ENCODE data around the gene FDXACB1.

The FDXACB1 gene, protein sequence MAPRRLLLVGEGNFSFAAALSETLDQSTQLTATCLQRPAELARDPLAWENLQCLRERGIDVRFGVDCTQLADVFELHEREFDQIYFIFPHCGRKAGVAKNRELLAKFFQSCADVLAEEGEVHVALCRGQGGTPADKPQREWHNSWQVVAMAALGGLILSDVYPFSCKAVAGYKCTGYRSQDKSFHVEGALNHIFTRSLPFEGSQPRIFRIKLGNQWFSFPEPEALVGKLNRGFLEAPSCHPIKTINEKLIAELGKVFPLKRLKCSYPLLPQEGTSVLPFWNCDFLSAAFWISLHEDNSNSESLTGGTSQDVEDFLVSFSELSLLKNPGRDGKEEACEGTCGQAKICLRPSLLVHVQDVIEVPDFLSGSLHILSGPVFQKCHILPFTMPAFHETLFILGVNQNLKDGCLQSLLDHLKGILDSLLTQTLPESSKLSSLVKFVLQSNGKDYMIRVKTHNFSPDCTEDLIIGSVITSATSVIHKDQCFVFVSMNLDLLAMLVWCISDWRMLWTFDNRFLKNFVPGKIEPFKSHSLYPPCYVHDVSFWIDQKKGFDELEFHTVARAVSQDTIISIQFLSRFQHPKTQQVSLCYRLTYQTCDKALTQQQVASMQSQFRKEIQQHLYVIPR

DNA sequence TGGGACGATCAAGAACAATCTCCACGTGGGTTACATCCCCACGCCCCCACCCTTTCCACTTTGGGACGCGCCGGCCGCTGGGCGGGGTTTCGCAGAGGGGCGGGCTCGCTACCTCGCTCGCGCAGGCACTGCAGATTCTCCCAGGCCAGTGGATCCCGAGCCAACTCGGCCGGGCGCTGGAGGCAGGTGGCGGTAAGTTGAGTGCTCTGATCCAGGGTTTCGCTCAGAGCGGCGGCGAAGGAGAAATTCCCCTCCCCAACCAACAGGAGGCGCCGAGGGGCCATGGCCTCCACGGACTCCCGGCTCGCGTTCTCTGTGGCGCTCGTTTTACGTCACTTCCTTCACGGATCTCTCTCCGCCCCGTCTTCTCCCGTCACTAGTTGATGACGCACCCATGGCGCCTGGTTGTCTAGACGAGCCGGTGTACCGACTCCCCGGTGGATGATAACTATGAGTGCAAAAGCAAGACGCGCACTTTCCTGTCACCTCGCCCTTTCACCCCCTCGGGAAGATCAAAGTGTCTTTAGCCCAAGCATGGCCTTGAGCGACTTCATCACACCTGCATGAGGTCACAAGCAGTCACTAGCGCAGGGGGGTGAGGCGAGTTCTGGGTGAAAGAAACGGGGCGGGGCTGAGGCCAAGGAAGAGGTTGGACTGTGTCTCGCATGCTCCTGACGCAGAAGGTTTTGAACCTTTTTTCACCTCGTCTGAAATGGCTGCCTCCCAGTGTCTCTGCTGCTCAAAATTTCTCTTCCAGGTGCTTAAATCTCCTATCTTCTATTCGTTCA lies at the start of gene FDXACB1, which contains the start of gene CFAP68:
Gene FDXACB1 (minus strand): TSS at position 317 of the 788 bp plus-strand sequence. CDS start 33 bp downstream, at position 284.
Gene CFAP68 (plus strand): TSS at position 693 of the 788 bp plus-strand sequence. CDS start 20 bp downstream, at position 713.
- peak; percentile 97 for DNase-seq

DNA sequence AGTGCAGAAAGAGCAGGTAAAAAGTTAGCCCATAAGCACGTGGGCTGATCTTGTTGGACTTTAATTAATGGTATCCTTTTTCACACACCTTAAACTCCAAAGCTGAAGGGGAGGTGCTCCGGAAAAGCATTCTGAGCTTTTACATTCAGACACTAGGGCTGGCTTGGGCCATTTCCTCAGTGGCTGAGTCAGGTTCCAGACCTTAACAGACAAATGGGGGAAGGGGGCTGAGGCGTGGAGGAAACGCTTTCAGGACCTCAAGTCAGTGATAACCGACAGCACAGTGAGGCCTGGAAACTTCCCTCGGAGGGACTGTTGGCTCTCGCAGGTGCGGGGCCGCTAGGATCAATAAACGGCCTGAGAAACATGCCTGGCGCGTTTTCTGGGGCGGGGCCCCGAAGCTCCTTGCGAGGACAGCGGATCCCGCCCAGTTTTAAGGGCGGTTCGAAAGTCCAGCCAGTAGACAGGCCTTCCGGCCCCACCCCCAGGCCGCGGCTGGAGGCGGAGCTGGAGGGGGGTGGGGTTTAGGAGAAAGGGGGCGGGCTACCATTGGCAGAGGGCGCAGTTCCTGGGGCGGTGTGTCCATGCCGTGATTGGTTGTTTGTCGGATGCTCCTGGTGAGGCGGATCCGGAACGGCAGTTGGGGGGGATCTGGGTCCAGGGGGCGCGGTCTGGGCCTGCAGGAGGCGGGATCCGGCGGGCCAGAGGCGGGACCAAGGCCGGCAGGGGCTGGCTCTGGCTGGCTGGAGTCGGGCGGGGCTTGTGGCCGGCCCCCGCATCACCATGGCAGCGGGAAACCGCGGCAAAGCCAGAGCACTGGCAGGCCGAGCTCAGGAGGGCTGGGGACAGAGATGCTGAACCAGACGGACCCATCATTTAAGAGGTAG lies 47.8 kb upstream of the FDXACB1 start:
- peak; percentile 99 for DNase-seq

DNA sequence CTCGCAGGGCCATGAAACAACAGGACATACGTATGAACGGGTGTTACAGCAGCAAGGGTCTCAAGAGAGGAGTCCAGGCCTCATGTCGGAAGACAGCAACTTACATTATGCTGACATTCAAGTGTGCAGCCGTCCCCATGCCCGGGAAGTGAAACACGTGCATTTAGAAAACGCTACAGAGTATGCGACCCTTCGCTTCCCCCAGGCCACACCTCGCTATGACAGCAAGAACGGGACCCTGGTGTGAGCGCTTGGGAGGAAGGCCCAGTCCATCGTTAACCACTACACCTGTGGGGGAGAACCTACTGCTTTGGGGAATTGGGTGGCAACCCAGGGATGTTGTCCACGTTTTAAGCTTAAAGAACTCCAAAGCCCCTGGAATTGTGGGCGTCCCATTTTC lies 47.0 kb upstream of the FDXACB1 start:
- no peak for DNase-seq

DNA sequence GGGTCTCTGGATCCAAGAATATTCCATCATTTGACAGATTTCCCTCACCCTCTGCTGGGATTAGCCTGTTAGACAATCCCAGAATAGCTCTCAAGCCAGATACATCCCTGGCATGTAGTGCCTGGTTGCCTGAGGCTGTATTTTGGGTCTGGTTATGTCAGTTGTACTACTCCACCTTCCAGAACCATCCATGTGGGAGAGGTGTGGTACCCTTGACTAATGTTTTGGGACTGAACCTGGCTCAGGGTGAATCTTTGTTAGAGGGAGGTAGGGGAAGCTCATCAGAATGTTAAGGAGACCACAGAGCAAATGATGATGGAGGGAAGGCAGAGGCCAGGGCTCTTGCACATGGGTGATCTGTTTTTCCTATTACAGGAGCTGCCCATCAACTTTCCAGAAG lies 45.0 kb upstream of the FDXACB1 start:
- no peak for DNase-seq

DNA sequence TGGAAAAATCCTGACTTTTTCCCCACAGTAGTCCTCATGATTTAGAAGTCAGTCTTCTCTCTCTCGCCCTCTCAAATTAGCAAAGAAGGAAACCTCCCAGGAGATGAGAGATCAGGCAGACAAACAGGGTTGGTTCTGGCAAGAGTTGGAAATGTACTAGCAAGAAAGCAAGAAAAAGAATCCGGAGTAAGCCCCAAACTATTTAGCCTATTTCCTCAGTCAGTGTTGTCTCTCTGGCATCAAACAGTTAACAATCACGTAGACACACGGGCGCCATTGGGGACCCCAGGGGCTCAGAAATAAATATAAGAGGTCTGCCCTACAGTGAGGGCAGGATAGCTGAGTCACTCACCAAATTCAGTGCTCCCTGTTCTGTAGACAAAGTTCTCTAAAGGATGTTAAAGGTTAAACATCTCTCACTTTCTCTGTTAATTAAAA lies 44.4 kb upstream of the FDXACB1 start:
- no peak for DNase-seq

DNA sequence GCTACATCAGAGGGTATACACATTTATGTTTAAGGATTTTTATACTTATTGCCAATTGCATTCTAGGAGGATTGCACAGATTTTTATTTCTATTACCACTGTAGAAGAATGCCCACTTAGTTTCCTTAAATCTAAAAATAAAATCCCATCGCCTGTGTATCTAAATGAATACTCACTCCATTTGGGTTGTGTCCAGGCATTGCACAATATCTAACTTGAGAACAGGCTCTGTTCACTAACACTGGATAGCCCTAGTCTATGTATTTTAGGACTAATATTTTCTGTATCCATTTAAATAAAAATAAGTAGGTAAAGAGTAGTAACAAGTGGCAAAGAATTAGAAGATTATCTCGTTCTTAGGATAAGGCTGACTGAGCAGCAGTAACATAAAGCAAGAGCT lies 43.8 kb upstream of the FDXACB1 start:
- no peak for DNase-seq

DNA sequence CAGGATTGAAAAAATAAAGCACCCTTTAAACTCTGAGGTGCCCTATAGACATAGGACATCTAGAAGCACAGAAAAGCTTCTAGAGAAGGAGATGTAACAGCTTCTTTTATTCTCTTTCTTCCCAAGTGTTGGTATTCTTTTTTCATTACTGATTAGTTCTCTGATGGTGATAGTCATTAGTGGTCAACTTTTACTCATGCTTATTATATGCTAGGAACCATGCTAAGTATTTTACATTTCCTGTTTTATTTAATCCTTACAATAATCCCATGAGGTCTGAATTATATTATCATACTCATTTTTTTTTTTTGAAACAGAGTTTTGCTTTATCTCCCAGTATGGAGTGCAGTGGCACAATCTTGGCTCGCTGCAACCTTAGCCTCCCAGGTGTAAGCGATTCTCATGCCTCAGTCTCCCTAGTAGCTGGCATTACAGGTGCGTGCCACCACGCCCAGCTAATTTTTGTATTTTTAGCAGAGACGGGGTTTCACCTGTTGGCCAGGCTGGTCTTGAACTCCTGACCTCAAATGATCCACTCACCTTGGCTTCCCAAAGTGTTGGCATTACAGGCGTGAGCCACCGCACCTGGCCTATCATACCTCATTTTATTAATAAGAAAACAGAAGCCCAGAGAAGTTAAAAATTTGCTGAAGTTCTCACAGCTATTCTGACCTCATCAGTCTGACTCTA lies 42.7 kb upstream of the FDXACB1 start:
- no peak for DNase-seq

DNA sequence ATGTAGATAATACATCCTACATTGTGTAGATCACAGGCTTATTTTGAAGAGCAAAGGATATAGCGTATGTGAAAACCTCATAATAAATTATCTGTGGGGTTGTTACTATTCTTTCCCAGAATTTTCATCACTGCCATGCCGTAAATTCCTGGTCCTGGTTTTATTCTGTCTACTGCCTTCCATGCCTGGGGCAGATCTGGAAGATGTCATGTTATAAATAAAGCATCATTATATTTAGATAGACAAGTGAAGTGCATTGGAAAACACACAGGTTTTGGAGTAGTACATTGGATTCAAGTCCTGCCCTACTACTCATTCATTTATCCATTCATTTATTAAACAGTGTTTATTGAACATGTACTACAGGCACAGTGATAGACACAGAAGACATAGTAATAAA lies 41.9 kb upstream of the FDXACB1 start:
- DNase-seq: no peak

DNA sequence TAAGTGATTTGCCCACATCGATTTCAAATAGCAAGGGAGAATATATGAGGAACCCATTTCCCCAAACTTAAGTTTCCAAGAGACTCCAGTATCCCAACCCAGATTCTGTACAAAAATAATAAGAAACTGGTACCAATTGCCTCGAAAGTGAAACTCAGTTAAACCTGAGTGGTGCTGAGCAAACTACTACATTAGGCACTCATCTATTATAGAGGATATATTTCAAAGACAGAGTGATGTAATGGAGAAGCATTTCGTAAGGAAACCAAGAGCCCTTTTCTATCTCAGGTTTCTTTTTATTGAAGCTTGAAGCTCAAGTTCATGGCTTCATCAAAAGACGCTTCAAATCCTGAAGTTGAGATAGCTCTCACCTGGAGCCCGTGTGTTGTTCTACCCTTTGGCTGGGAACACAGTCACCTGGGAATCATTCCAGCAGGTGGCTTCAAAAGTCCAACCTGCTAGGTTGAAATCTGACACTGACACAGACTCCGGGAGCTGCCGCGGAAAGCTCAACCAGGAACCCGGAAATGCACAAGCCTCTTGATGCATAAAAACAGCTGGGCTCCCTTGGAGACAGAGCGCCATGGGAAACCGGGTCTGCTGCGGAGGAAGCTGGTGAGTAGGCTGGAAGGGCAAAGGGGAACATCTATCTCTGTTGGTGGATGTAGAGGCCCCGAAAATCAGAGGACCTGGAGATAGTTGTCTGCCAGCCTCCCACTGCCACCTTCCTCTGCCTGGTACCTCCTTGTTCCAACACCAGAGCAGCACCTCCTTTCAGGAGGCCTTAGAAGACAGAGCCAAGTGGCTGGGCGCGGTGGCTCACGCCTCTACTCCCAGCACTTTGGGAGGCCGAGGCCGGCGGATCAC lies 39.7 kb upstream of the FDXACB1 start, which contains the start of gene C11orf52:
Gene C11orf52 (plus strand): TSS at position 524 of the 867 bp plus-strand sequence. CDS start 60 bp downstream, at position 584.
- peak; percentile 95 for DNase-seq

DNA sequence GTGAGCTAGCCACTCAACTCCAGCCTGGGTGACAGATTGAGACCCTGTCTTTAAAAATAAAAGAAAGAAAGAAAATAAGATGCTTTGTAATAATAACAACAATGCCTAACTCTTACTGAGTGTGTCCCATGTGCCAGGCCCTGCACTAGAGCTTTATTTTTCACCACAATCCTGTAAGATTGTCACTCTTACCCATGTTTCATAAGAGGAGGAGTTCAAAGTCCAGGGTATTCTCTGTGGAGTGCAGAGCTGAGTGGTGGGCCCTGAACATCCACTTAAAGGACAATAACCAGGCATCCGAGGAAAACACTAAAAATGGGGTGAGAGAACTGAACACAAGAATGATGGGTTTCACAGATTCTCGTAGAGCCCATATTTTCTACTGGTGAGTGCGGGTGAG lies 38.8 kb upstream of the FDXACB1 start:
- DNase-seq: no peak

DNA sequence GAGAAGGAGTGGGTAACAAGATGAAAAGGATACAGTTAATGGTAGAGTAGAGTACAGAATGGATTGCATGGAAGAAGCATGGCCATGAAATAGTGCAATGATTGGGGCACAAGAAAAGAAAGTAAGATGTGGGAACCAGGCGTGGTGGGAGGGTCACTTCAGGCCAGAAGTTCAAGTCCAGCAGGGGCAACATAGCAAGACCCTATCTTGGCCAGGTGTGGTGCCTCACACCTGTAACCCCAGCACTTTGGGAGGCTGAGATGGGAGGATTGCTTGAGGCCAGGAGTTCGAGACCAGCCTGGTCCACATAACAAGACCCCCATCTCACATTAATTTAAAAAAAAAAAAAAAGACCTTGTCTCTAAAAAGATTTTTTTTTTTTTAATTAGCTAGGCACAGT lies 38.3 kb upstream of the FDXACB1 start:
- DNase-seq: no peak

DNA sequence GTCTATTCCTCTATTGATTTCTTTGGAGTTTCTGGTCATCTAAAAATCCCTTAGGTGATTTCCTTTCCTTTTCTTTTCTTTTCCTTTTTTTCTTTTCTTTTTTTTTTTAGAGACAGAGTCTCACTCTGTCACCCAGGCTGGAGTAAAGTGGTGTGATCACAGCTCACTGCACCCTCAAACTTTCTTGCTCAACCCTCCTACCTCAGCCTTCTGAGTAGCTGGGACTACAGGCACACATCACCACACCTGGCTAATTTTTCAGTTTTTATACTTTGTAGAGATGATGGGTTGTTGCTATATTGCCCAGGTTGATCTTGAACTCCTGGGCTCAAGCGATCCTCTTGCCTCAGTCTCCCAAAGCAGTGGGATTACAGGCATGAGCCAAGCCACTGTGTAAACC lies 37.8 kb upstream of the FDXACB1 start:
- no peak for DNase-seq

DNA sequence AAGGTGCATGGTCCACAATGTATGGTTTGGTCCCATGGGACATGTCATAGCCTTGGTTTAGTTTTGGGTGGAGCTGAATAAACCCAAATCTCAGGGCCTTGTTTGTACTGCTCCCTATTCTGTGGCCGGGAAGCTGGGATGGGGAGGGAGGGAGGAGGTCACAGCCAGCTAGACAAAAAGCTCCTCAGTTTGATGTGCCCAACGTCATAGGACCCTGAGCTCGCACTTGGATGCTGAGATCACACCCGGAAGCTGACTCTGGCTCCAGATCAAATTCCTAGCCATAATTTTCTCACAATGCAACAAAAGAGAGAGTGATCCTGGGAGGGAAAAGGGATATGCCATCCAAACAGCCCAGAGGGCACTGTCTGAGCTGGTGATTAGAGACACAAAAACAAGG lies 35.0 kb upstream of the FDXACB1 start:
- DNase-seq: peak; percentile 20

DNA sequence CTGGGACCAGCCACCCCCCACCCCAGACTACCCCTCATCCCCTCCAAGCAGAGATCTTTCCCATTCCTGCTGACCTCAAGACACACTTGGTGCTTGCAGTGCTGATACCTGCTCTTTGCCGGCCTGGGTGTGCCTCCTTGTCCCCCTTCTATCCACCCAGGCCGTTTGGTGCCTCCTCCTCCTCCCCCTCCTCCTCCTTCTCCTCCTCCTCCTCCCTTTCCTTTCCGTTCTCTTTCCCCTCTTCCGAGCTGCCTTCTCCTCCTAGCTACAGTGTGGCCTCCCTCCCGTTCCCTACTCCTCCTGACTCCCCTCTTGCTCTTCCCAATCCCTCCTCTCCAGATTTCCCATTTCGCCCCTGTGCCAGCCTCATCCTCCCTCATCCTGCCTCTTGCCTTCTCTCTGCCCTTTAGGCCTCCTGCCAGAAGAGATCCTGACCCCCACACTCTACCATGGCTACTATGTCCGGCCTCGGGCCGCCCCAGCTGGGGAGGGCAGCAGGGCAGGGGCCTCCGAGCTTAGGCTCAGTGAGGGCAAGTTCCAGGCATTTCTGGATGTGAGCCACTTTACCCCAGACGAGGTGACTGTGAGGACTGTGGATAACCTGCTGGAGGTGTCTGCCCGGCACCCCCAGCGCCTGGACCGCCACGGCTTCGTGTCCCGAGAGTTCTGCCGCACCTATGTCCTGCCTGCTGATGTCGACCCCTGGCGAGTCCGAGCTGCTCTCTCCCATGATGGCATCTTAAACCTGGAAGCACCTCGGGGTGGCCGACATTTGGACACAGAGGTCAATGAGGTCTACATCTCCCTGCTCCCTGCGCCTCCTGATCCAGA lies 34.3 kb upstream of the FDXACB1 start:
- no peak for DNase-seq

DNA sequence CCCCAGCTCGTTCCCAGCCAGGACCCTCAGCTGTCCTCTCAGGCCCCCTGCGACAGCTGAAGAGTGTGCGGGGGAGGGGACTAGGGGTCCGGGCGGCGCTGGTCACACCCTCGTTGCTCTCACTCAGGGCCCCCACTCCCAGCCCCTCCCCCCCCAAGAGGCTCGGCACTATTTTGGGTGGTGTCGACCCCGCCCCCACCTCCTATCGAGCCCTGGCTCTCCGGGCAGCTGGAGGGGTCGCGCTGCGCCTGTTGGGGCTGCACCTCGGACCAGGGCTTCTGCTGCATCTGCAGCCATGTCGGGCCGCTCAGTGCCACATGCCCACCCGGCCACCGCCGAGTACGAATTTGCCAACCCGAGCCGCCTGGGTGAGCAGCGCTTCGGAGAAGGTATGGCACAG lies 33.6 kb upstream of the FDXACB1 start, which contains the start of gene HSPB2:
Gene HSPB2 (plus strand): TSS at position 200 of the 400 bp plus-strand sequence. CDS start 96 bp downstream, at position 296.
- DNase-seq: no peak

DNA sequence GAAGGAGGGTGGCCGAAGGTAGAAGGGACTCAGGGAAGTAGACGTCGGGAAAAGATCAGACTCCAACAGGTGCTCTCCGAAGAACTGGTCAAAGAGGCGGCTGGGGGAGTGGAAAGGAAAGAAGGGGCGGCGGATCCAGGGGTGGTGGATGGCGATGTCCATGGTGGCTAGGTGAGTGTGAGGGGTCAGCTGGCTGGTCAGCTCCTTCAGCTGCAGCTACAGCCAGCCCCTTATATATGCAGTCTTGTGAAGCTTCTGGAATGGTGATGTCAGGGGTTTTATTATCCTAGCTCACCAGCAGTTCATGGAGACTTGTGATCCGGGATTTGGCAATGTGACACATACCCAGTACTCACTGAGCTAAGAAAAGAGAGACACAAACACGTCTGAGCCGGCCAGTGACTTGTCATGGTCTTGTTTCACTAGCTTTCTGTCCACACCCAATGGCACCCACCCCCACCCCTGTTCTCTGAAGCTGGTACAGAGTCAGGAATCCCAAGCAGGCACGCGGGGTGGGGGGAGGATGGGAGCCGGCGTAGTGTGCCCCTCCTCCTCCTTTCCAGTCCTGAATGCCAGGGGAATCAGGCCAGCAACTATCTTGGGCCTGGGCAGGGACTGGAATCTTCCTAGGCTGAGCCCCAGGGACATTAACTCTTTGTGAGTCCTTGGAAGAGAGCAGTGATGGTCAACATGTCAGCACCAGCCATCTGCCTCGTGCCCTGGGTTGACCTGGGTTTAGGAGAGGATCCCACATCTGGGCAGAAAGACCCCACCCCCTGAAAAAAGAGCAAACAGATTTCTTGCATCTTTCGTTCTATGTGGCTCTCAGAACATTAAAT lies 32.8 kb upstream of the FDXACB1 start, which contains the start of gene CRYAB:
Gene CRYAB (minus strand): TSS at position 208 of the 839 bp plus-strand sequence. CDS start 46 bp downstream, at position 162.
- no peak for DNase-seq

DNA sequence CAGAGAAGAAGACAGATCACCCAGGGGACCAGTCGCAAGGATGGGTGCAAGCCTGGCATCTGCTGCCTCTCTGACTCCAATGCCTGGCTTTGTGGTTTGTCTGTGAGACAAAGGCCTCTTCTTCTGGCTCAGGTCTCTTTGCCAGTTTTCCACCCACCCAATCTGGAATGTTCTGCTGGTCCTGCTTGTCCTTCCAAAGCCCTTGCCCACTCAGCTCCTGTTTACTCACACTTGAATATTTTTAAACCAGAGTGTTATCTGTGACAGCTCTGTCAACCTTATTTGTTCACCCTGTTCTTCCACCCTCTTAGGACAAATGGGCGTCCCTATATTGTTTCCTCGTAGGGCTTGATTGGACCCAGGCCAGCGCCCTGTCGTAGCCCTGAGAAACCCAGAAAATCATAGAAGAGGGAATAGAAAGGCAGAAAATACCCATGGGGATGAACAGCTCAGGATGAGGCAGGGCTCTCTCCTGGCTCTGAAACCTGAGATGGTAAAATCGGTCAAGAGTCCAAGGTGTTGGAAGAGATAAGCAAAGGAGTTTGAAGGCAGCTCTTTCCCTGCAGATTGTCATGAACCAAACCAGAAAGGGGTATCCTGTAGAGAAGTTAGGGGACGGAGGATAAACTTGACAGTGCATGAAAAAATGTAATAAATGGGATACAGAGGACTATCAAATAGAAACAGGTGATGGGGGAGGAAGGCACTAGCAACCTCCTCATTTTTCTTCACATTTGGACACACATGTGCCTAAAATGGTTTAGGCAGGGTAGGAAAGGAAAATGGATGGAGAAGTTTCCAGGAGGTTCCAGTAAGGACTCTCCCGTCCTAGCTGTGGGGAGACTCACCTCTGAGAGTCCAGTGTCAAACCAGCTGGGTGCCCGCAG lies 32.0 kb upstream of the FDXACB1 start:
- DNase-seq: no peak
